ENCODE measurements around the gene DRG2.

DRG2 gene

GRCh38 chr17:18079543-18079942 lies 8.2 kb upstream of the DRG2 start:
- TF ChIP-seq CREB1 (IDR thresholded peaks at IDR 0.05; ENCODE audit: low read depth) (no peak), TCF12 (IDR thresholded peaks at IDR 0.05; ENCODE audit: low read depth) (no peak), EGR1 (IDR thresholded peaks at IDR 0.05) (no peak), YY1 (IDR thresholded peaks at IDR 0.05; ENCODE audit: low read depth) (no peak), USF1 (IDR thresholded peaks at IDR 0.05) (no peak), TAF1 (IDR thresholded peaks at IDR 0.05; ENCODE audit: low read depth) (no peak), RAD21 (IDR thresholded peaks at IDR 0.05; ENCODE audit: low read depth) (no peak), ZBTB7A (IDR thresholded peaks at IDR 0.05; ENCODE audit: low read depth) (no peak), TEAD4 (IDR thresholded peaks at IDR 0.05) (no peak), MAX (IDR thresholded peaks at IDR 0.05) (no peak), FOXM1 (IDR thresholded peaks at IDR 0.05; ENCODE audit: borderline replicate concordance, low read depth) (no peak), EP300 (IDR thresholded peaks at IDR 0.05; ENCODE audit: borderline replicate concordance) (no peak), NFIC (IDR thresholded peaks at IDR 0.05) (no peak), REST (IDR thresholded peaks at IDR 0.05; ENCODE audit: low read depth) (no peak), CEBPB (IDR thresholded peaks at IDR 0.05) (no peak)

GRCh38 chr17:18084256-18084655 lies 3.5 kb upstream of the DRG2 start:
- TF ChIP-seq CEBPB (IDR thresholded peaks at IDR 0.05) (no peak), TEAD4 (IDR thresholded peaks at IDR 0.05) (no peak), EP300 (IDR thresholded peaks at IDR 0.05; ENCODE audit: borderline replicate concordance) (no peak), NFIC (IDR thresholded peaks at IDR 0.05) (no peak), YY1 (IDR thresholded peaks at IDR 0.05; ENCODE audit: low read depth) (no peak), ZBTB7A (IDR thresholded peaks at IDR 0.05; ENCODE audit: low read depth) (no peak), REST (IDR thresholded peaks at IDR 0.05; ENCODE audit: low read depth) (no peak), USF1 (IDR thresholded peaks at IDR 0.05) (no peak), TAF1 (IDR thresholded peaks at IDR 0.05; ENCODE audit: low read depth) (no peak), TCF12 (IDR thresholded peaks at IDR 0.05; ENCODE audit: low read depth) (no peak), CREB1 (IDR thresholded peaks at IDR 0.05; ENCODE audit: low read depth) (no peak)

GRCh38 chr17:18089613-18090012 lies 1.9 kb downstream of the DRG2 start:
- TF ChIP-seq NFIC (IDR thresholded peaks at IDR 0.05), result no peak
- no peak for TF ChIP-seq ZBTB7A (IDR thresholded peaks at IDR 0.05; ENCODE audit: low read depth)
- TF ChIP-seq RAD21 (IDR thresholded peaks at IDR 0.05; ENCODE audit: low read depth), result no peak
- no peak for TF ChIP-seq CREB1 (IDR thresholded peaks at IDR 0.05; ENCODE audit: low read depth)
- no peak for TF ChIP-seq REST (IDR thresholded peaks at IDR 0.05; ENCODE audit: low read depth)
- TF ChIP-seq EP300 (IDR thresholded peaks at IDR 0.05; ENCODE audit: borderline replicate concordance), result no peak
- TF ChIP-seq YY1 (IDR thresholded peaks at IDR 0.05; ENCODE audit: low read depth), result no peak
- no peak for TF ChIP-seq TAF1 (IDR thresholded peaks at IDR 0.05; ENCODE audit: low read depth)
- no peak for TF ChIP-seq EGR1 (IDR thresholded peaks at IDR 0.05)
- TF ChIP-seq TEAD4 (IDR thresholded peaks at IDR 0.05), result no peak
- TF ChIP-seq CEBPB (IDR thresholded peaks at IDR 0.05), result no peak

- no peak for TF ChIP-seq RAD21 (IDR thresholded peaks at IDR 0.05; ENCODE audit: low read depth)
- TF ChIP-seq MAX (IDR thresholded peaks at IDR 0.05), result no peak
- TF ChIP-seq EGR1 (IDR thresholded peaks at IDR 0.05), result no peak
- TF ChIP-seq TEAD4 (IDR thresholded peaks at IDR 0.05), result no peak
- no peak for TF ChIP-seq CREB1 (IDR thresholded peaks at IDR 0.05; ENCODE audit: low read depth)
- TF ChIP-seq ZBTB7A (IDR thresholded peaks at IDR 0.05; ENCODE audit: low read depth), result no peak
- no peak for TF ChIP-seq YY1 (IDR thresholded peaks at IDR 0.05; ENCODE audit: low read depth)
- TF ChIP-seq NFIC (IDR thresholded peaks at IDR 0.05), result no peak
- TF ChIP-seq FOXM1 (IDR thresholded peaks at IDR 0.05; ENCODE audit: borderline replicate concordance, low read depth), result no peak
- no peak for TF ChIP-seq CEBPB (IDR thresholded peaks at IDR 0.05)
- TF ChIP-seq REST (IDR thresholded peaks at IDR 0.05; ENCODE audit: low read depth), result no peak
- TF ChIP-seq USF1 (IDR thresholded peaks at IDR 0.05), result no peak
- no peak for TF ChIP-seq TAF1 (IDR thresholded peaks at IDR 0.05; ENCODE audit: low read depth)
- TF ChIP-seq EP300 (IDR thresholded peaks at IDR 0.05; ENCODE audit: borderline replicate concordance), result no peak
- TF ChIP-seq TCF12 (IDR thresholded peaks at IDR 0.05; ENCODE audit: low read depth), result no peak
These were observed 6.1 kb downstream of the DRG2 start for GRCh38 chr17:18093616-18094408.
